ENCODE data around the gene SYMPK. TPM values are rescaled to one million over a fixed set of nuclear protein-coding genes. Genes with fewer than 3 reads are reported as not detected.
A peak's percentile ranks its signal among the peaks of the same experiment; 100 is the strongest.

The SYMPK gene
- total RNA-seq, 1 experiment from 2014 or later, result 47.7 TPM

- POLR2A ChIA-PET, result no interaction called here
- ATAC-seq, result no peak
- Histone ChIP-seq H3K27me3 (ENCODE audit: control insufficient read depth, insufficient read depth, low read length) (no peaks in the 10 kb centered on the region), H3K4me3 (ENCODE audit: low read depth in 2 of 2, low read length in 2 of 2) (no peak overlapping the region), H3K27ac (ENCODE audit: low read length) (peak overlapping the region; percentile 87; the same call in 1 of the 2 replicates), H3K9me3 (ENCODE audit: control insufficient read depth, insufficient read depth, low read depth, low read length) (no peaks in the 10 kb centered on the region), H3K4me1 (ENCODE audit: control insufficient read depth, insufficient read depth, low read length) (peaks cover 25% of the 10 kb centered on the region), H3K36me3 (ENCODE audit: control insufficient read depth, insufficient read depth, low read length) (0 out of 2 replicates have a peak, but pooled peaks cover under 1% of the 10 kb centered on the region)
- intact Hi-C loops (cut with micrococcal nuclease; ENCODE audit: unreplicated experiment) (no loop called here), in situ Hi-C loops (cut with HindIII; ENCODE audit: low pct_unique_long_range_greater_than_20kb, low sequenced_read_pairs) (no loop called here)
- TF ChIP-seq POLR2AphosphoS5 (IDR thresholded peaks at IDR 0.05; ENCODE audit: low read depth, low read length), result no peak
- TF ChIP-seq, protein P1, sequence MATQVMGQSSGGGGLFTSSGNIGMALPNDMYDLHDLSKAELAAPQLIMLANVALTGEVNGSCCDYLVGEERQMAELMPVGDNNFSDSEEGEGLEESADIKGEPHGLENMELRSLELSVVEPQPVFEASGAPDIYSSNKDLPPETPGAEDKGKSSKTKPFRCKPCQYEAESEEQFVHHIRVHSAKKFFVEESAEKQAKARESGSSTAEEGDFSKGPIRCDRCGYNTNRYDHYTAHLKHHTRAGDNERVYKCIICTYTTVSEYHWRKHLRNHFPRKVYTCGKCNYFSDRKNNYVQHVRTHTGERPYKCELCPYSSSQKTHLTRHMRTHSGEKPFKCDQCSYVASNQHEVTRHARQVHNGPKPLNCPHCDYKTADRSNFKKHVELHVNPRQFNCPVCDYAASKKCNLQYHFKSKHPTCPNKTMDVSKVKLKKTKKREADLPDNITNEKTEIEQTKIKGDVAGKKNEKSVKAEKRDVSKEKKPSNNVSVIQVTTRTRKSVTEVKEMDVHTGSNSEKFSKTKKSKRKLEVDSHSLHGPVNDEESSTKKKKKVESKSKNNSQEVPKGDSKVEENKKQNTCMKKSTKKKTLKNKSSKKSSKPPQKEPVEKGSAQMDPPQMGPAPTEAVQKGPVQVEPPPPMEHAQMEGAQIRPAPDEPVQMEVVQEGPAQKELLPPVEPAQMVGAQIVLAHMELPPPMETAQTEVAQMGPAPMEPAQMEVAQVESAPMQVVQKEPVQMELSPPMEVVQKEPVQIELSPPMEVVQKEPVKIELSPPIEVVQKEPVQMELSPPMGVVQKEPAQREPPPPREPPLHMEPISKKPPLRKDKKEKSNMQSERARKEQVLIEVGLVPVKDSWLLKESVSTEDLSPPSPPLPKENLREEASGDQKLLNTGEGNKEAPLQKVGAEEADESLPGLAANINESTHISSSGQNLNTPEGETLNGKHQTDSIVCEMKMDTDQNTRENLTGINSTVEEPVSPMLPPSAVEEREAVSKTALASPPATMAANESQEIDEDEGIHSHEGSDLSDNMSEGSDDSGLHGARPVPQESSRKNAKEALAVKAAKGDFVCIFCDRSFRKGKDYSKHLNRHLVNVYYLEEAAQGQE (IDR thresholded peaks at IDR 0.05; ENCODE audit: insufficient read depth in 1 of 2, low read depth in 2 of 2, low read length in 1 of 2), result no peak
- no peak for TF ChIP-seq SIN3A (IDR thresholded peaks at IDR 0.05; ENCODE audit: borderline replicate concordance, insufficient read depth, low read depth, low read length)
- TF ChIP-seq TCF7L2 (IDR thresholded peaks at IDR 0.05; ENCODE audit: low read depth, low read length), result no peak
- TF ChIP-seq, protein P2, sequence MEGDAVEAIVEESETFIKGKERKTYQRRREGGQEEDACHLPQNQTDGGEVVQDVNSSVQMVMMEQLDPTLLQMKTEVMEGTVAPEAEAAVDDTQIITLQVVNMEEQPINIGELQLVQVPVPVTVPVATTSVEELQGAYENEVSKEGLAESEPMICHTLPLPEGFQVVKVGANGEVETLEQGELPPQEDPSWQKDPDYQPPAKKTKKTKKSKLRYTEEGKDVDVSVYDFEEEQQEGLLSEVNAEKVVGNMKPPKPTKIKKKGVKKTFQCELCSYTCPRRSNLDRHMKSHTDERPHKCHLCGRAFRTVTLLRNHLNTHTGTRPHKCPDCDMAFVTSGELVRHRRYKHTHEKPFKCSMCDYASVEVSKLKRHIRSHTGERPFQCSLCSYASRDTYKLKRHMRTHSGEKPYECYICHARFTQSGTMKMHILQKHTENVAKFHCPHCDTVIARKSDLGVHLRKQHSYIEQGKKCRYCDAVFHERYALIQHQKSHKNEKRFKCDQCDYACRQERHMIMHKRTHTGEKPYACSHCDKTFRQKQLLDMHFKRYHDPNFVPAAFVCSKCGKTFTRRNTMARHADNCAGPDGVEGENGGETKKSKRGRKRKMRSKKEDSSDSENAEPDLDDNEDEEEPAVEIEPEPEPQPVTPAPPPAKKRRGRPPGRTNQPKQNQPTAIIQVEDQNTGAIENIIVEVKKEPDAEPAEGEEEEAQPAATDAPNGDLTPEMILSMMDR (IDR thresholded peaks at IDR 0.05), result no peak
- no peak for DNase-seq (ENCODE audit: low read depth, low spot score)
- BruUV-seq (replicated peaks), result no TSS peak
- CTCF ChIA-PET, result no interaction called here
These were observed 78.9 kb downstream of the SYMPK start for GRCh38 chr19:45784096-45784495.

GRCh38 chr19:45782820-45783785 lies 79.8 kb downstream of the SYMPK start:
- 0 out of 4 replicates have a peak overlapping the region, but pooled peaks of 1 of the 2 experiments have one; percentile 24 for H3K4me3 ChIP-seq (ENCODE audit: low read depth in 2 of 2, low read length in 2 of 2)
- ChIA-PET POLR2A (interaction anchor here (0.6 kb wide), 3 partner anchors 10 to 12 kb away, joined by 5 to 8 read pairs (median 5); partner anchors contain the start of gene DMWD), CTCF (interaction anchor here (0.5 to 1.0 kb wide), 6 partner anchors 14 to 119 kb away, joined by 3 to 10 read pairs (median 6); partner anchors contain the start of gene SIX5)
- no TSS peak for BruUV-seq (replicated peaks)
- intact Hi-C loops (cut with micrococcal nuclease; ENCODE audit: unreplicated experiment), result no loop called here
- in situ Hi-C loops (cut with HindIII; ENCODE audit: low pct_unique_long_range_greater_than_20kb, low sequenced_read_pairs), result no loop called here
- DNase-seq (ENCODE audit: low read depth, low spot score), result no peak
- H3K27me3 ChIP-seq (ENCODE audit: control insufficient read depth, insufficient read depth, low read length), result no peaks in the 10 kb centered on the region
- H3K36me3 ChIP-seq (ENCODE audit: control insufficient read depth, insufficient read depth, low read length), result no peaks in the 10 kb centered on the region
- TF ChIP-seq SIN3A (IDR thresholded peaks at IDR 0.05; ENCODE audit: borderline replicate concordance, insufficient read depth, low read depth, low read length) (no peak), TCF7L2 (IDR thresholded peaks at IDR 0.05; ENCODE audit: low read depth, low read length) (no peak), POLR2AphosphoS5 (IDR thresholded peaks at IDR 0.05; ENCODE audit: low read depth, low read length) (no peak)
- TF ChIP-seq, protein P1 (IDR thresholded peaks at IDR 0.05; ENCODE audit: insufficient read depth in 1 of 2, low read depth in 2 of 2, low read length in 1 of 2), result no peak
- TF ChIP-seq, protein P2 (IDR thresholded peaks at IDR 0.05), result no peak
- H3K9me3 ChIP-seq (ENCODE audit: control insufficient read depth, insufficient read depth, low read depth, low read length), result no peaks in the 10 kb centered on the region
- H3K4me1 ChIP-seq (ENCODE audit: control insufficient read depth, insufficient read depth, low read length), result peaks cover 25% of the 10 kb centered on the region
- peak; percentile 24 for ATAC-seq
- H3K27ac ChIP-seq (ENCODE audit: low read length), result peak overlapping the region; percentile 87

All from Panc1 (cell line).